Liver (tissue), 9 donors: Measurements from ENCODE around the gene RERE. TPM values are rescaled to one million over a fixed set of nuclear protein-coding genes. Genes with fewer than 3 reads are reported as not detected.

Experiments used
- DNase-seq: peaks from one replicate; pipeline ENCODE4 v3.0.0-alpha.2; 2017; ENCODE audit warnings: low spot score
- H3K27ac ChIP-seq, 2 donors: one replicate each; pipeline ENCODE4 v1.7.0; 2013; ENCODE audit warnings: inconsistent platforms in 2 of 2, low read length in 2 of 2, control low read depth in 1 of 2, low read depth in 1 of 2, mild to moderate bottlenecking in 1 of 2
- H3K27me3 ChIP-seq, 4 donors: one replicate each; pipeline versions ENCODE4 v1.6.1 to v1.7.0; 2013; ENCODE audit warnings: low read length in 3 of 4, inconsistent platforms in 1 of 4, mild to moderate bottlenecking in 1 of 4, moderate library complexity in 1 of 4; ENCODE audit not compliant: control insufficient read depth in 4 of 4, insufficient read depth in 4 of 4
- H3K36me3 ChIP-seq, 4 donors: one replicate each; pipeline versions ENCODE4 v1.6.1 to v1.7.0; 2013; ENCODE audit warnings: low read length in 3 of 4, mild to moderate bottlenecking in 3 of 4, low read depth in 1 of 4, moderate library complexity in 1 of 4; ENCODE audit not compliant: control insufficient read depth in 4 of 4, insufficient read depth in 3 of 4
- H3K4me1 ChIP-seq, 4 donors: one replicate each; pipeline versions ENCODE4 v1.6.1 to v1.7.0; 2013; ENCODE audit warnings: low read length in 3 of 4, mild to moderate bottlenecking in 3 of 4, moderate library complexity in 1 of 4; ENCODE audit not compliant: control insufficient read depth in 4 of 4, insufficient read depth in 4 of 4
- H3K4me3 ChIP-seq, 3 donors: one replicate each; pipeline versions ENCODE4 v1.6.1 to v1.7.0; 2013; ENCODE audit warnings: low read length in 3 of 3, control low read depth in 1 of 3, low read depth in 1 of 3, mild to moderate bottlenecking in 1 of 3
- H3K9ac ChIP-seq, 2 donors: one replicate each; pipeline ENCODE4 v1.7.0; 2013; ENCODE audit warnings: low read length in 2 of 2, mild to moderate bottlenecking in 2 of 2, moderate library complexity in 2 of 2, control low read depth in 1 of 2, low read depth in 1 of 2
- H3K9me3 ChIP-seq, 4 donors: one replicate each; pipeline versions ENCODE4 v1.6.1 to v1.7.0; 2013; ENCODE audit warnings: low read length in 3 of 4; ENCODE audit not compliant: control insufficient read depth in 4 of 4
- ATF3 ChIP-seq: IDR thresholded peaks from 2 replicates; pipeline ENCODE4 v1.6.1; 2016; ENCODE audit warnings: antibody characterized with exemption
- CTCF ChIP-seq: fragments of 150-350 bp; IDR thresholded peaks from 2 replicates; pipeline ENCODE4 v1.5.1; 2017; ENCODE audit warnings: improper control_type of control experiment, low read depth, low read length; ENCODE audit not compliant: missing input control
- EGR1 ChIP-seq, 2 donors: IDR thresholded peaks; 2 replicates each; pipeline ENCODE4 v1.6.1; 2016 to 2018; ENCODE audit warnings: antibody characterized with exemption in 2 of 2, low read depth in 2 of 2
- FOXA1 ChIP-seq: IDR thresholded peaks from 2 replicates; pipeline ENCODE4 v1.6.1; 2016; ENCODE audit warnings: antibody characterized with exemption
- FOXA2 ChIP-seq: IDR thresholded peaks from 2 replicates; pipeline ENCODE4 v1.6.1; 2016; ENCODE audit warnings: antibody characterized with exemption
- GABPA ChIP-seq, 2 donors: IDR thresholded peaks in 1 of 2; conservative IDR thresholded peaks in 1 of 2; 2 replicates each; pipeline ENCODE4 v1.6.1; 2016; ENCODE audit warnings: antibody characterized with exemption in 2 of 2, mild to moderate bottlenecking in 1 of 2, moderate library complexity in 1 of 2
- HNF4A ChIP-seq, 2 donors: conservative IDR thresholded peaks; 2 replicates each; pipeline ENCODE4 v1.6.1; 2016; ENCODE audit warnings: antibody characterized with exemption in 2 of 2, mild to moderate bottlenecking in 2 of 2
- HNF4G ChIP-seq: IDR thresholded peaks from 2 replicates; pipeline ENCODE4 v1.6.1; 2016; ENCODE audit warnings: antibody characterized with exemption
- JUND ChIP-seq, 2 donors: IDR thresholded peaks; 2 replicates each; pipeline ENCODE4 v1.6.1; 2016; ENCODE audit warnings: antibody characterized with exemption in 2 of 2
- MAX ChIP-seq: IDR thresholded peaks from 2 replicates; pipeline ENCODE4 v1.6.1; 2016; ENCODE audit warnings: antibody characterized with exemption
- RAD21 ChIP-seq, 2 donors: IDR thresholded peaks; 2 replicates each; pipeline ENCODE4 v1.6.1; 2016; ENCODE audit warnings: antibody characterized with exemption in 2 of 2, mild to moderate bottlenecking in 2 of 2
- REST ChIP-seq: IDR thresholded peaks from 2 replicates; pipeline ENCODE4 v1.6.1; 2016; ENCODE audit warnings: antibody characterized with exemption, mild to moderate bottlenecking
- RXRA ChIP-seq, 2 donors: IDR thresholded peaks; 2 replicates each; pipeline ENCODE4 v1.6.1; 2017 to 2018; ENCODE audit warnings: antibody characterized with exemption in 2 of 2, mild to moderate bottlenecking in 1 of 2
- SP1 ChIP-seq: IDR thresholded peaks from 2 replicates; pipeline ENCODE4 v1.6.1; 2018; ENCODE audit warnings: antibody characterized with exemption, mild to moderate bottlenecking
- TAF1 ChIP-seq: conservative IDR thresholded peaks from 2 replicates; pipeline ENCODE4 v1.6.1; 2016; ENCODE audit warnings: antibody characterized with exemption, mild to moderate bottlenecking
- YY1 ChIP-seq: IDR thresholded peaks from 2 replicates; pipeline ENCODE4 v1.6.1; 2016; ENCODE audit warnings: antibody characterized with exemption, mild to moderate bottlenecking
- ZBTB33 ChIP-seq: IDR thresholded peaks from 2 replicates; pipeline ENCODE4 v1.6.1; 2016; ENCODE audit warnings: antibody characterized with exemption
- WGBS: extraction: QIAGEN DNeasy Blood & Tissue Kit; methylation state at CpG from one replicate; pipeline ENCODE4 v1.1.7; 2013; 5-methylcytosine and 5-hydroxymethylcytosine counted together
- polyA plus RNA-seq, 2 donors: library from polyadenylated mRNA; stranded (reverse) in 1 of 2; unstranded in 1 of 2; fragments of 200-250 nt in 1 of 2; fragments of >200 nt in 1 of 2; fragmentation: Nextera tagmentation in 1 of 2; extraction: Ambion mirVana in 1 of 2; gene quantifications; one replicate each; pipeline versions ENCODE4 v1.2.1 to v1.2.3, GENCODE V29; 2013 to 2015
- total RNA-seq, 2 donors: library from RNA; depleted of rRNA; stranded (reverse); fragments of >200 nt; gene quantifications; one replicate each; pipeline ENCODE4 v1.2.3, GENCODE V29; 2014
- donor health status: healthy.
- donor health status: healthy.
- donor health status: healthy.
- donor health status: healthy.
- donor health status: healthy.

The RERE gene
- total and polyA plus RNA-seq, 4 donors, result 9.8 to 49.1 (median 24.8) TPM

GRCh38 chr1:8629241-8630091, 188.0 kb downstream of the RERE start:
- H3K4me1 ChIP-seq, result peaks cover 13 to 50% (median 43%) of the 10 kb centered on the region in 4 donors

More at GRCh38 chr1:8629241-8630091, 188.0 kb downstream of the RERE start:
- TF ChIP-seq FOXA1 (peak; percentile 94), GABPA (IDR thresholded peaks at IDR 0.05 in 1 of 2, conservative IDR thresholded peaks at IDR 0.05 in 1 of 2) (no peak), ZBTB33 (no peak), FOXA2 (peak; percentile 95), YY1 (no peak), HNF4A (conservative IDR thresholded peaks at IDR 0.05) (peak; percentile 68 to 69), ATF3 (no peak), RXRA (IDR thresholded peaks at IDR 0.05) (peak; percentile 58 to 59), JUND (IDR thresholded peaks at IDR 0.05) (peak; percentile 35 to 50), HNF4G (peak; percentile 42), REST (no peak), CTCF (no peak), EGR1 (IDR thresholded peaks at IDR 0.05; ENCODE audit: low read depth in 2 of 2) (no peak), RAD21 (IDR thresholded peaks at IDR 0.05) (peak; percentile 12 to 55), TAF1 (no peak), MAX (peak; percentile 48), SP1 (peak; percentile 66)
- no peaks in the 10 kb centered on the region for H3K9me3 ChIP-seq
- peak overlapping the region; percentile 36 to 64 for H3K27ac ChIP-seq
- DNase-seq, result no peak
- no peaks in the 10 kb centered on the region for H3K27me3 ChIP-seq
- peaks cover 0 to 2% (median 0%) of the 10 kb centered on the region in 4 donors for H3K36me3 ChIP-seq
- no peak overlapping the region for H3K4me3 ChIP-seq
- 59% methylated on average over 7 of the region's 7 CpGs for WGBS
- peak overlapping the region in 1 of 2 donors; percentile 12 for H3K9ac ChIP-seq
